CD14-positive monocyte (primary cell): ENCODE measurements around the gene KXD1. TPM values are rescaled to one million over a fixed set of nuclear protein-coding genes. Genes with fewer than 3 reads are reported as not detected.
A peak's percentile ranks its signal among the peaks of the same experiment; 100 is the strongest.

Experiments
- DNase-seq, 3 donors: peaks; one replicate each; pipeline ENCODE4 v3.0.0-alpha.2; 2011 to 2022
- H2AFZ ChIP-seq: 2 replicates; pipeline ENCODE4 v1.6.0; 2012; ENCODE audit warnings: mild to moderate bottlenecking, low read depth, low read length, inconsistent platforms; ENCODE audit not compliant: insufficient read depth, poor library complexity, severe bottlenecking
- H3K27ac ChIP-seq, 2 donors: 1 replicate in 1 of 2; 2 replicates in 1 of 2; pipeline ENCODE4 v1.5.1; 2012 to 2013; ENCODE audit warnings: low read length in 2 of 2, control low read depth in 1 of 2, inconsistent platforms in 1 of 2, low read depth in 1 of 2, mild to moderate bottlenecking in 1 of 2
- H3K27me3 ChIP-seq, 2 donors: one replicate each; pipeline versions ENCODE4 v1.6.0 to v1.6.1; 2011 to 2013; ENCODE audit warnings: low read length in 2 of 2; ENCODE audit not compliant: control insufficient read depth in 2 of 2, insufficient read depth in 2 of 2
- H3K36me3 ChIP-seq, 2 donors: replicated peaks in 1 of 2; 1 replicate in 1 of 2; 2 replicates in 1 of 2; pipeline versions ENCODE4 v1.5.1 to v1.6.1; 2012 to 2013; ENCODE audit warnings: low read length in 2 of 2, control low read depth in 1 of 2, inconsistent platforms in 1 of 2, mild to moderate bottlenecking in 1 of 2; ENCODE audit not compliant: insufficient read depth in 2 of 2, control insufficient read depth in 1 of 2
- H3K4me1 ChIP-seq, 2 donors: 1 replicate in 1 of 2; 2 replicates in 1 of 2; pipeline versions ENCODE4 v1.5.1 to v1.6.1; 2012 to 2013; ENCODE audit warnings: low read length in 2 of 2, control low read depth in 1 of 2, inconsistent platforms in 1 of 2, mild to moderate bottlenecking in 1 of 2, moderate library complexity in 1 of 2; ENCODE audit not compliant: insufficient read depth in 2 of 2, control insufficient read depth in 1 of 2
- H3K4me2 ChIP-seq: replicated peaks from 2 replicates; pipeline ENCODE3; 2012; ENCODE audit warnings: low read length, moderate library complexity, mild to moderate bottlenecking; ENCODE audit not compliant: poor library complexity, severe bottlenecking; ENCODE audit errors: extremely low read depth
- H3K4me3 ChIP-seq, 3 experiments: fragments of 200-600 bp in 1 of 3; sonication (generic) in 1 of 3; replicated peaks in 1 of 3; 1 replicate in 2 of 3; 2 replicates in 1 of 3; pipeline ENCODE4 v1.5.1; 2011 to 2013; ENCODE audit warnings: low read length in 3 of 3, mild to moderate bottlenecking in 3 of 3, control low read depth in 2 of 3, low read depth in 2 of 3, inconsistent platforms in 1 of 3, moderate library complexity in 1 of 3
- H3K79me2 ChIP-seq: 2 replicates; pipeline ENCODE4 v1.6.0; 2012; ENCODE audit warnings: mild to moderate bottlenecking, control low read depth, inconsistent platforms, low read length, moderate library complexity; ENCODE audit not compliant: insufficient read depth
- H3K9ac ChIP-seq: 2 replicates; pipeline ENCODE4 v1.6.0; 2017; ENCODE audit warnings: low read length, mild to moderate bottlenecking; ENCODE audit not compliant: insufficient read depth, poor library complexity, severe bottlenecking
- H3K9me3 ChIP-seq, 2 donors: replicated peaks in 1 of 2; 1 replicate in 1 of 2; 2 replicates in 1 of 2; pipeline versions ENCODE4 v1.5.1 to v1.6.1; 2012 to 2013; ENCODE audit warnings: low read length in 2 of 2, control low read depth in 1 of 2; ENCODE audit not compliant: control insufficient read depth in 1 of 2, insufficient read depth in 1 of 2
- H4K20me1 ChIP-seq: 2 replicates; pipeline ENCODE4 v1.6.0; 2012; ENCODE audit warnings: mild to moderate bottlenecking, low read length, control low read depth, moderate library complexity; ENCODE audit not compliant: insufficient read depth
- H3K27ac Mint-ChIP-seq, 7 donors: one replicate each; pipeline ENCODE4 v1.8.0; 2020; ENCODE audit warnings: mild to moderate bottlenecking in 7 of 7, mixed read lengths in 7 of 7, moderate library complexity in 6 of 7, inconsistent platforms in 2 of 7
- H3K27me3 Mint-ChIP-seq, 3 donors: one replicate each; pipeline ENCODE4 v1.8.0; 2021 to 2022; ENCODE audit warnings: low read depth in 3 of 3, mild to moderate bottlenecking in 3 of 3, mixed read lengths in 3 of 3, moderate library complexity in 3 of 3, inconsistent platforms in 1 of 3
- H3K36me3 Mint-ChIP-seq, 2 donors: one replicate each; pipeline ENCODE4 v1.8.0; 2020; ENCODE audit warnings: mixed read lengths in 2 of 2, inconsistent platforms in 1 of 2, mild to moderate bottlenecking in 1 of 2
- H3K4me1 Mint-ChIP-seq: one replicate; pipeline ENCODE4 v1.8.0; 2020; ENCODE audit warnings: mild to moderate bottlenecking, mixed read lengths
- H3K4me3 Mint-ChIP-seq, 2 donors: one replicate each; pipeline ENCODE4 v1.8.0; 2020; ENCODE audit warnings: mild to moderate bottlenecking in 2 of 2, mixed read lengths in 2 of 2, moderate library complexity in 1 of 2
- H3K9me3 Mint-ChIP-seq, 7 donors: one replicate each; pipeline ENCODE4 v1.8.0; 2020 to 2022; ENCODE audit warnings: mixed read lengths in 7 of 7, mild to moderate bottlenecking in 6 of 7, moderate library complexity in 6 of 7, inconsistent platforms in 2 of 7
- WGBS: methylation state at CpG from one replicate; pipeline ENCODE4 v1.1.5; 2013; ENCODE audit warnings: missing lambda C conversion rate; ENCODE audit not compliant: insufficient coverage; 5-methylcytosine and 5-hydroxymethylcytosine counted together
- intact Hi-C, 2 donors: fragments of 100-400 bp; cut with micrococcal nuclease; formaldehyde crosslinking; loops; one replicate each; pipeline versions ENCODE4 v1.15.0 to v1.15.1; 2023
- polyA plus RNA-seq, 3 donors: library from polyadenylated mRNA; depleted of rRNA in 1 of 3; unstranded in 2 of 3; stranded (reverse) in 1 of 3; fragments of 300-500 nt in 2 of 3; fragments of >200 nt in 1 of 3; fragmentation: Illumina TruSeq in 2 of 3; gene quantifications; 1 replicate in 2 of 3; 2 replicates in 1 of 3; pipeline ENCODE4 v1.2.3, GENCODE V29; 2012 to 2021
- TF ChIP-seq, protein P1 (sequence below): fragments of 200-600 bp; IDR thresholded peaks from one replicate; pipeline ENCODE4 v1.8.0; 2022; ENCODE audit warnings: antibody characterized with exemption, mild to moderate bottlenecking

Gene KXD1
- polyA plus RNA-seq, 3 donors, result 74.4 to 194 (median 87.9) TPM

- H3K4me1 ChIP-seq, result peaks cover 14 to 17% of the 10 kb centered on the region in 2 donors
- no peaks in the 10 kb centered on the region for H4K20me1 ChIP-seq
- TF ChIP-seq, protein P1, sequence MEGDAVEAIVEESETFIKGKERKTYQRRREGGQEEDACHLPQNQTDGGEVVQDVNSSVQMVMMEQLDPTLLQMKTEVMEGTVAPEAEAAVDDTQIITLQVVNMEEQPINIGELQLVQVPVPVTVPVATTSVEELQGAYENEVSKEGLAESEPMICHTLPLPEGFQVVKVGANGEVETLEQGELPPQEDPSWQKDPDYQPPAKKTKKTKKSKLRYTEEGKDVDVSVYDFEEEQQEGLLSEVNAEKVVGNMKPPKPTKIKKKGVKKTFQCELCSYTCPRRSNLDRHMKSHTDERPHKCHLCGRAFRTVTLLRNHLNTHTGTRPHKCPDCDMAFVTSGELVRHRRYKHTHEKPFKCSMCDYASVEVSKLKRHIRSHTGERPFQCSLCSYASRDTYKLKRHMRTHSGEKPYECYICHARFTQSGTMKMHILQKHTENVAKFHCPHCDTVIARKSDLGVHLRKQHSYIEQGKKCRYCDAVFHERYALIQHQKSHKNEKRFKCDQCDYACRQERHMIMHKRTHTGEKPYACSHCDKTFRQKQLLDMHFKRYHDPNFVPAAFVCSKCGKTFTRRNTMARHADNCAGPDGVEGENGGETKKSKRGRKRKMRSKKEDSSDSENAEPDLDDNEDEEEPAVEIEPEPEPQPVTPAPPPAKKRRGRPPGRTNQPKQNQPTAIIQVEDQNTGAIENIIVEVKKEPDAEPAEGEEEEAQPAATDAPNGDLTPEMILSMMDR, result no peak
- no peak overlapping the region for H3K27ac Mint-ChIP-seq
- no peak overlapping the region for H2AFZ ChIP-seq
- intact Hi-C loops, result no loop called here
- peaks cover 51 to 58% of the 10 kb centered on the region in 2 donors for H3K36me3 Mint-ChIP-seq
- peaks cover 53 to 58% of the 10 kb centered on the region in 2 donors for H3K36me3 ChIP-seq
- no peak overlapping the region for H3K4me2 ChIP-seq
- peaks cover 16% of the 10 kb centered on the region for H3K4me1 Mint-ChIP-seq
- H3K9me3 Mint-ChIP-seq, result no peaks in the 10 kb centered on the region
- peaks cover 38% of the 10 kb centered on the region for H3K79me2 ChIP-seq
- no peaks in the 10 kb centered on the region for H3K9me3 ChIP-seq
- H3K27ac ChIP-seq, result peak overlapping the region in 1 of 2 donors; percentile 41
- H3K27me3 Mint-ChIP-seq, result peaks cover 0 to 2% (median 2%) of the 10 kb centered on the region in 3 donors
- no peaks in the 10 kb centered on the region for H3K27me3 ChIP-seq
- 96% methylated on average over 14 of the region's 14 CpGs for WGBS
- no peak overlapping the region for H3K4me3 ChIP-seq
- no peak overlapping the region for H3K9ac ChIP-seq
- H3K4me3 Mint-ChIP-seq, result no peak overlapping the region
- DNase-seq, result no peak
These were observed 4.4 kb downstream of the KXD1 start for GRCh38 chr19:18562086-18562485.

- no peak overlapping the region for H3K27ac Mint-ChIP-seq
- no peaks in the 10 kb centered on the region for H4K20me1 ChIP-seq
- H3K27me3 ChIP-seq, result no peaks in the 10 kb centered on the region
- H3K4me1 ChIP-seq, result peaks cover 7% of the 10 kb centered on the region in 2 donors
- H3K4me2 ChIP-seq, result no peak overlapping the region
- H3K27me3 Mint-ChIP-seq, result peaks cover 0 to 4% (median 2%) of the 10 kb centered on the region in 3 donors
- 95% methylated on average over 8 of the region's 8 CpGs for WGBS
- H3K4me1 Mint-ChIP-seq, result peaks cover 6% of the 10 kb centered on the region
- peaks cover 0 to 2% (median 0%) of the 10 kb centered on the region in 7 donors for H3K9me3 Mint-ChIP-seq
- H3K79me2 ChIP-seq, result peaks cover 6% of the 10 kb centered on the region
- H3K4me3 ChIP-seq, result no peak overlapping the region
- TF ChIP-seq, protein P1, result no peak
- H3K9ac ChIP-seq, result no peak overlapping the region
- no peaks in the 10 kb centered on the region for H3K9me3 ChIP-seq
- H3K36me3 ChIP-seq, result peaks cover 71 to 76% of the 10 kb centered on the region in 2 donors
- no peak for DNase-seq
- H3K27ac ChIP-seq, result no peak overlapping the region
- peaks cover 67 to 80% of the 10 kb centered on the region in 2 donors for H3K36me3 Mint-ChIP-seq
- H3K4me3 Mint-ChIP-seq, result no peak overlapping the region
- intact Hi-C loops, result loop anchor here in 1 of 2 donors (5.0 kb wide), 1 partner anchor 40 kb away; no protein-coding TSS in a partner anchor
- H2AFZ ChIP-seq, result no peak overlapping the region
These were observed 9.3 kb downstream of the KXD1 start for GRCh38 chr19:18566953-18567352.
